ENCODE data around the gene TTC3. TPM values are rescaled to one million over a fixed set of nuclear protein-coding genes. Genes with fewer than 3 reads are reported as not detected.

Gene TTC3
- total RNA-seq, 3 donors from 2014 or later (not counting 1 experiment from before 2014, with no cell fraction given) = 83.1 to 97.4 (median 88.3) TPM

DNA sequence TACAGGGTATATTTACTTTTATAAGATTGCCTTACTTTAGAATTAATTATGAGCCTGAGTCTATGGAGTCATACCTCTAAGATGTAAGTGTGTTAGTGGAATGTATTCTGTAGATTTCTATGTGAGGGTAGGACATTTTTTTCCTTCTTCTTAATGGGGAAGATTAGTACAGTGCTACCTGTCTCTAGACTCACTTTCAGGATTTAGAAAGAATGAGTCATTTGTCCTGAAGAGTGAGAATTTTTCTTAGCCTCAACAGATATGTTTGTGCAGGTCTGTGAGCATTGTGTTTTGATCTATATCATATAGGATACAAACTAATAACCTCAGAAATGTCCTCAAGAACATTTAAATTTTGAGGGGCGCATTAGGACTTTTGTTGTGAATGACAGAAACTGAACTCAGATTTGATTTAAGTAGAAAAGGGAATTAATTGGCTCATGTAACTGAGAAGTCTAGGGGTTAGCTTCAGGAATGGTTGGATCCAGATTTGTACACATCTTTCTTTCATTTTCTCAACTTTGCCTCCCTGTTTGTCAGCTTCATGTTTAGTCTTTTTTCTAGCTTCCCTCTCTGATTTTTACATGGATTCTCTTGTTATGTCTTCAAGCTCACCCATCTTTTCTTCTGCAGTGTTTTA, 45.3 kb downstream of the TTC3 start:
- H3K4me1 ChIP-seq (ENCODE audit: control insufficient read depth, insufficient read depth, low read length) = no peaks in the 10 kb centered on the region
- Mint-ChIP-seq H3K27ac (no peak overlapping the region), H3K4me3 (no peak overlapping the region), H3K36me3 (no peaks in the 10 kb centered on the region), H3K4me1 (peaks cover 10 to 12% of the 10 kb centered on the region in 2 donors), H3K27me3 (ENCODE audit: low read depth in 2 of 2) (no peaks in the 10 kb centered on the region), H3K9me3 (no peaks in the 10 kb centered on the region)
- no peaks in the 10 kb centered on the region for H3K9me3 ChIP-seq (ENCODE audit: control insufficient read depth, insufficient read depth, low read length)
- 57% methylated on average over 1 of the region's 1 CpG for WGBS (ENCODE audit: insufficient coverage)
- H3K27ac ChIP-seq (ENCODE audit: low read length) = no peak overlapping the region
- H3K36me3 ChIP-seq (ENCODE audit: control insufficient read depth, insufficient read depth, low read length) = no peaks in the 10 kb centered on the region
- TF ChIP-seq, protein P1, sequence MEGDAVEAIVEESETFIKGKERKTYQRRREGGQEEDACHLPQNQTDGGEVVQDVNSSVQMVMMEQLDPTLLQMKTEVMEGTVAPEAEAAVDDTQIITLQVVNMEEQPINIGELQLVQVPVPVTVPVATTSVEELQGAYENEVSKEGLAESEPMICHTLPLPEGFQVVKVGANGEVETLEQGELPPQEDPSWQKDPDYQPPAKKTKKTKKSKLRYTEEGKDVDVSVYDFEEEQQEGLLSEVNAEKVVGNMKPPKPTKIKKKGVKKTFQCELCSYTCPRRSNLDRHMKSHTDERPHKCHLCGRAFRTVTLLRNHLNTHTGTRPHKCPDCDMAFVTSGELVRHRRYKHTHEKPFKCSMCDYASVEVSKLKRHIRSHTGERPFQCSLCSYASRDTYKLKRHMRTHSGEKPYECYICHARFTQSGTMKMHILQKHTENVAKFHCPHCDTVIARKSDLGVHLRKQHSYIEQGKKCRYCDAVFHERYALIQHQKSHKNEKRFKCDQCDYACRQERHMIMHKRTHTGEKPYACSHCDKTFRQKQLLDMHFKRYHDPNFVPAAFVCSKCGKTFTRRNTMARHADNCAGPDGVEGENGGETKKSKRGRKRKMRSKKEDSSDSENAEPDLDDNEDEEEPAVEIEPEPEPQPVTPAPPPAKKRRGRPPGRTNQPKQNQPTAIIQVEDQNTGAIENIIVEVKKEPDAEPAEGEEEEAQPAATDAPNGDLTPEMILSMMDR (IDR thresholded peaks at IDR 0.05) = no peak
- DNase-seq (no peak), ATAC-seq (no peak)
- intact Hi-C loops (cut with micrococcal nuclease) = no loop called here
- H3K4me3 ChIP-seq (ENCODE audit: low read length) = no peak overlapping the region
- H3K27me3 ChIP-seq (ENCODE audit: control insufficient read depth, insufficient read depth, low read length) = no peaks in the 10 kb centered on the region

DNA sequence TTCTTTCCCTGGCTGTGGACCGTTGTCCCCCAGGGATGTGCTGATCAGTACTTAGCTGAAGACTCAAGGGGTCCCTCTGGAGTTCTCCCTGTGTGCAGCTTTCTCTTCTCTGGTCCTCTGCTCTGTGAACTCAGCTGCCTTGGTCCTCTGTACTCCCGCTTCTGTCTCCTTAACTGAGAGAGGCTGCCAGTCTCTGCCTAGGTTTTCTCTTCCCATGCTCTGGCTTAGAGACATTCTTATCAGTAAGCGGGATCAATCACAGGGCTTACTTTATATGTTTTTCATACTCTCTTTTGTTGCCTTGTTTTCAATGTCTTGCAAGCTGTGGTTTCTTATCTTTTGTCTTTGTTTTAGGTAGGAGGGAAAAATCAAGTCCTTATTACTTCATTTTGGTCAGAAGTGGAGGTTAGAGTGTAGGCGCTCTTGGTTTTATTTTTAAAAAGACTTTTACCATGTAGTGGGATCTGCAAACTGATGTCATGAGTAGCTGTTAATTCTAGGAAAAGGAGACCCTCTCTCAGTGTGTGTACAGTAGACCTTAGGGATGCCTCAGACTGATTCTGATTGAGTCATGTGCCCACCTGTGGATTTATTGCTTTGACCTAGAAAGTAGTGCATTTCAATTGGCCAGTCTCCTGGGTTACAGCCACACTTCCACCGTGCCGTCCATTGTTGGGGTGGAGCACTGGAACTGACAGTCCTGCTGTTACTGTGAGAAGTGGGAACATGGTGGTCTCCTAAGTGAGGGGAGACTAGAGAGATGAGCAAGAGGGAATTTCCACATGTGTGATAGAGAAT, 46.6 kb downstream of the TTC3 start:
- Mint-ChIP-seq H3K27ac (peak overlapping the region; percentile 6 to 27), H3K4me1 (peaks cover 10 to 12% of the 10 kb centered on the region in 2 donors), H3K9me3 (no peaks in the 10 kb centered on the region), H3K4me3 (no peak overlapping the region), H3K36me3 (no peaks in the 10 kb centered on the region), H3K27me3 (ENCODE audit: low read depth in 2 of 2) (no peaks in the 10 kb centered on the region)
- no peak overlapping the region for H3K4me3 ChIP-seq (ENCODE audit: low read length)
- peaks cover 4% of the 10 kb centered on the region for H3K36me3 ChIP-seq (ENCODE audit: control insufficient read depth, insufficient read depth, low read length)
- 90% methylated on average over 6 of the region's 6 CpGs for WGBS (ENCODE audit: insufficient coverage)
- intact Hi-C loops (cut with micrococcal nuclease) = no loop called here
- H3K27me3 ChIP-seq (ENCODE audit: control insufficient read depth, insufficient read depth, low read length) = no peaks in the 10 kb centered on the region
- no peaks in the 10 kb centered on the region for H3K9me3 ChIP-seq (ENCODE audit: control insufficient read depth, insufficient read depth, low read length)
- no peaks in the 10 kb centered on the region for H3K4me1 ChIP-seq (ENCODE audit: control insufficient read depth, insufficient read depth, low read length)
- ATAC-seq (no peak), DNase-seq (no peak)
- H3K27ac ChIP-seq (ENCODE audit: low read length) = no peak overlapping the region
- TF ChIP-seq, protein P1 (IDR thresholded peaks at IDR 0.05) = no peak

DNA sequence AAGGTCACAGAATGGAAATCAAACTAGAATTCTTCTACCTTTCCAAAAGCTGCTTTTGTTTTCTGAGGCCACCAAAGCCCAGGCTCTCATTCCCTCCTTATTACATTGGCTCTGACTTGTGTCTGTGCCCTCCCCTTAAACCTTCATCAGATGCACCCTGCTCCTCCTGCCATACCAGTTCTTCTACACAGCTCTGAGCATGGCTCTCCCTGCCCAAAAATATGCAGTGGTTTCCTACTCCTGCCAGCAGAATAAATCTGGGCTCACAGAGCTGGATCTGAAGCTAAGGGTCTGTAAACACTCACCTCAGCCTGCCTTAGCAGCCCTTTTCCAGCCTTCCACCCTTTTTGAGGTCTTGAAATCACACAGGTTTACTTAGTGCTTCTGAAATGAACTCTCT, 55.0 kb downstream of the TTC3 start:
- TF ChIP-seq, protein P1 (IDR thresholded peaks at IDR 0.05) = no peak

More for the DNA sequence above, 55.0 kb downstream of the TTC3 start:
- no peaks in the 10 kb centered on the region for H3K27me3 Mint-ChIP-seq (ENCODE audit: low read depth in 2 of 2)
- Histone ChIP-seq H3K9me3 (ENCODE audit: control insufficient read depth, insufficient read depth, low read length) (no peaks in the 10 kb centered on the region), H3K27ac (ENCODE audit: low read length) (no peak overlapping the region), H3K4me1 (ENCODE audit: control insufficient read depth, insufficient read depth, low read length) (no peaks in the 10 kb centered on the region), H3K36me3 (ENCODE audit: control insufficient read depth, insufficient read depth, low read length) (peaks cover 51% of the 10 kb centered on the region), H3K27me3 (ENCODE audit: control insufficient read depth, insufficient read depth, low read length) (no peaks in the 10 kb centered on the region), H3K4me3 (ENCODE audit: low read length) (no peak overlapping the region)
- no peaks in the 10 kb centered on the region for H3K4me1 Mint-ChIP-seq
- no peak for ATAC-seq
- no peak for DNase-seq
- H3K27ac Mint-ChIP-seq = no peak overlapping the region
- H3K36me3 Mint-ChIP-seq = peaks cover 19% of the 10 kb centered on the region
- H3K4me3 Mint-ChIP-seq = no peak overlapping the region
- intact Hi-C loops (cut with micrococcal nuclease) = no loop called here
- no peaks in the 10 kb centered on the region for H3K9me3 Mint-ChIP-seq

Data from natural killer cell (primary cell).